Activated CD8-positive, alpha-beta memory T cell treated with anti-CD3 and anti-CD28 coated beads, Interleukin-2, amount 50 U/mL, for 48 hours (primary cell): Measurements from ENCODE around the gene CCDC92.

Source experiments
- DNase-seq: peaks from one replicate; pipeline ENCODE4 v3.0.0-alpha.2; 2020

Gene CCDC92

DNA sequence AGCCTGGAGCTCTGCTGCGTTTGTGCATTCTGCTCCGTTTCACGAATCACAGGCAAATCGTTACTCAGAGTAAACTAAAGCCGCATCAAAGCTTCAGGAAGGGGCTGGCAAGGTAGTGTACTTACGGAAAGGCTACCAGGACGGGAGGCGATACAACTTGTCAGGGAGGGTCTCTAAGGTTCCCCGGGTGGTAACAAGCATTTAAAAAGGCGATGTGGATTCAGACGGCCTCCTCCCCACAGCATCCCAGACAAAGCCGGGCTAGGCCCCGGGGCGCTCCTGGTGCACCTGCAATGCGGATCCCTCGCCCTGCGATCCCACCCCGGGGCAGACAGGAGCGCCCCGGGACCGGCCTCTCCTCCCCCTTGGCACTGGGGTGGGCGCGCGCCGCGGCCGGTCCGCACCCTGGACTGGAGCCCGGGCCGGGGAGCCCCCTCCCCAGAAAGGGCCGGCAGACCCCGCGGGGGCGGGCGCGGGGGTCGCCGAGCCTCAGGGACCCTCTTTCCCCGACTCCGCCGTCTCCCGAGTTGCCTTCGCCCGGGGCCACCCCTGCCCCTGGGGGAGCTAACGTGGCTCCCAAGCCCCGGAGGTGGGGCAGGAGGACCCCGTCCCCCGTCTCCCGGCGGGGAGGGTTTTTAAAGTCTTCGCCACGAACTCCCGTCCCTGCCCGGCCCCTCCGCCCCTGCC is 718 bp downstream of the CCDC92 start:
- peak; percentile 68 for DNase-seq

DNA sequence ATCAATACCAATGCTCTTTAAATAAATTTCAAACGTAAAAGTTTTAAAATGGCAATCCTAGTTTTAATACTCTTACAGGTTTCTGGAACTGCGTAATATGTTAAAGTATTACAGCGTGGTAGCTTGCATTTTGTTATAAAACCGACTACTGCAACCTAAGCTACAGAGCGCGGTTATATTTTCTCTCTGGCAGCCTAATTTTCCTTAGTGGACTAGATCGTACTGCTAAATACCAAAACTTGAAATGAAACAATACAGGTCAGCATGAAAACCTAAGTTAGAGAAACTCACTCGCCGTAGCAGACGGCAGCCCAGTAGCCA is 1.2 kb downstream of the CCDC92 start:
- DNase-seq = no peak

GRCh38 chr12:123967121-123967586 is 5.5 kb downstream of the CCDC92 start:
- no peak for DNase-seq

DNA sequence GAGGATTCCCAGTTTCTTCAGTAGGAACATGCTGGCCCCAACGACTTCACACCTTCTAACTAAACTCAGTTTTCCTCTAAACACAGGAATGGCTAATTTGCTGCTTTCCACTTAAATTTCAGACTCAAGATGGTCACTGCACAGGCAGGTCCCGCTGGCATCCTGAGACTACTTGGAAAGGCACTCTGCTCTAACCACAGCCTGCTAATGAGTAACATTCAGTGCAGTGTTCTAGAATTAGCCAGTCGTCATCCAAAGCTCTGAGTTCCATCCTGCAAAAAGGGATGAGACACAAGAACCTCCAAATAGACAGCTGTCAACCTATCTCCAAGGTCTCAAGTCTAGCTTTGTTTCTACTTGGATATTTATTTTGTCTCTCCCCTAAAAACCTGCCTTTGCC is 6.0 kb downstream of the CCDC92 start:
- no peak for DNase-seq

- DNase-seq = no peak
Observed at GRCh38 chr12:123965382-123965781, 7.2 kb downstream of the CCDC92 start.

- DNase-seq = no peak
Observed at GRCh38 chr12:123963821-123964220, 8.8 kb downstream of the CCDC92 start.

GRCh38 chr12:123962513-123962912 is 10.1 kb downstream of the CCDC92 start:
- no peak for DNase-seq

DNA sequence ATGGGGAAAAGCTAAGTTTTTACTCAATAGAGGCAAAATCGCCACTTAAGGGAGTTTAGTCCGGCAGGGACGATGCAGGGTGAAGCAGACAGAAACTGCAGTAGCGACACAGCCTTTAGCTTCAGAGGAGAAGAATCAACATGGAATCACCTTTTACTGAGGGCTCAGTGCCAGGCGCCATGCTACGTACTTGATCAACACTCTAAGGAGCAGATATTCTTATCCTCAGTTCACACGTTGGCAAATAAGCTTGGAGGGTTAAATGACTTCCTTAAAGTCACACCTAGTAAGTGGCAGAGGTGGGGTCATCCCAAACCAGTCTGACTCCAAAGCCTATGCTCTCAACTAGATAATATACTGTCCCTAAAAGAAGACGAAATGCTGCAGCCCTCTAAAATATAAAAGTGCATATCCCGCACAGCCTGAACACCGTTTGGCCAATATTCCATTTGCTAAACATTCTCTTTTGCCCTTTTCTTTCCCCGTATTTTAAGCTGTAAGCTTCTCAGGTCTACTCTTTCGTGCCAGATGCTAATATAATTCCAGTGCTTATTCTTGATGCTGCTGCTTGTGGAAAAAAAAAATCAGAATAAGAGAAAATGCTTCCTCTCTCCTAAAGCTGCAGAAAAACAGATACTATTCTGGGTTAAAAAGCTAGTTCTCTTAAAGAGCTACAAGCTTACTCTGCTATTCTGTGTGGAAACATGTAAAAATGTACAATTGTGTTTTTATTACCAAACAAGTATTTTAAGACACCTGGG is 10.9 kb downstream of the CCDC92 start:
- DNase-seq = no peak

DNA sequence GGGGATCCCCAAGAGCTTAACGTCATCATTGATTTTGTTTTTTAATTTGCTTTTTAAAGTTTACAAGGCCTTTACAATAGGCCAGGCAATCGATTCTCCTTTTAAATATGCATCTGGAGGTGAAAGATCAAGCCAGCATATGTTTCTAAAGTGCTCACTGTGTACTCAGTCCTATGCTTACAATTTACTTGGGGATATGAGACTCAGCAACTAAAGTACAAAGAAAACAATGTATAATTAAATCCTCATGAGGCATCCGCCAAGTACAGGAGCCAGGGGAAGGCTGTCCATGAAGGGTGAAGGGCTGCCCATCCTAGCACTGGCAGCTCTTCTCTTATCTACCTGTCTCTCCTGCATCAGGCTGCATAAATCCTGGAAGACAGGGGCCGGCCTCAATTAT is 11.8 kb downstream of the CCDC92 start:
- no peak for DNase-seq

GRCh38 chr12:123960029-123960735 is 12.4 kb downstream of the CCDC92 start:
- no peak for DNase-seq

GRCh38 chr12:123958876-123959275 is 13.8 kb downstream of the CCDC92 start:
- DNase-seq = no peak

DNA sequence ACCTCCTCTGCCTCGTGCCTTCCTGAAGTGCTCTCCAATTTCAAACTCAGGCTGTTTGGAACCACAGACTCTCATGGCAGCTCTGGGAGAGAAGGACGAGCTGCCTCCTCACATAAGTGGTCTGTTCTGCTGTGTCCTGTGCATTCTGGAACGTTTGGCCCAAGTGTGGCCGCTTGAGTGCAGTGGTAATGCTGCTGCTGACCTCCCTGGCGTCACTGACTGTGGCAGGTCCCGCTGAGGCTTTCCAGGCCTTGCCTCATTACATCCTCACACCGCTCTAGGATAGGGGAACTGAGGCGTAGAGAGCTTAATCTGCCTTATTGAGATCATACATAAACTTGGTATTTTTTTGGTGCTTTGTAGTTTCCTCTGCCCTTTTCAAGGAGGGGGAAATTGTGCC is 14.2 kb downstream of the CCDC92 start:
- no peak for DNase-seq

DNA sequence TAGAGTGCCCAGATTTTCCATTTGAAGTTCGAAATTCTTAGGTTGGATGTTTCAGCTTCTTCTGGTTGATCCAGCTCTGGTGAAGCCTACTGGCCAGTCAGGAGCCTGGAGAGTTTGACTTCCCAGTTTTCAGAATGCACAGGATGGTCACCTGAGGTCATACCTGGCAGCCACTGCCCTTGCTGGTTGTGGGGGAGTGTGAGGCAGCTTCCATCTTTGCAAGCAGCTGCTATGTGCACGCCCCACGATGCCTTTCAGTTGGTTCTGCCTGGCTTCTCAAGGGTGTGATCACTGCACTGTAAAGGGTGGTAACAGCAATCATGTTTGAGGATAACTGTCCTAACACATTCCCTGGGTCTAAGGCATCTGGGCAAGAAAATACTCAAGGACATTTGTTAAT is 15.4 kb downstream of the CCDC92 start:
- DNase-seq = no peak

- DNase-seq = no peak
Observed at GRCh38 chr12:123956249-123956648, 16.4 kb downstream of the CCDC92 start.

DNA sequence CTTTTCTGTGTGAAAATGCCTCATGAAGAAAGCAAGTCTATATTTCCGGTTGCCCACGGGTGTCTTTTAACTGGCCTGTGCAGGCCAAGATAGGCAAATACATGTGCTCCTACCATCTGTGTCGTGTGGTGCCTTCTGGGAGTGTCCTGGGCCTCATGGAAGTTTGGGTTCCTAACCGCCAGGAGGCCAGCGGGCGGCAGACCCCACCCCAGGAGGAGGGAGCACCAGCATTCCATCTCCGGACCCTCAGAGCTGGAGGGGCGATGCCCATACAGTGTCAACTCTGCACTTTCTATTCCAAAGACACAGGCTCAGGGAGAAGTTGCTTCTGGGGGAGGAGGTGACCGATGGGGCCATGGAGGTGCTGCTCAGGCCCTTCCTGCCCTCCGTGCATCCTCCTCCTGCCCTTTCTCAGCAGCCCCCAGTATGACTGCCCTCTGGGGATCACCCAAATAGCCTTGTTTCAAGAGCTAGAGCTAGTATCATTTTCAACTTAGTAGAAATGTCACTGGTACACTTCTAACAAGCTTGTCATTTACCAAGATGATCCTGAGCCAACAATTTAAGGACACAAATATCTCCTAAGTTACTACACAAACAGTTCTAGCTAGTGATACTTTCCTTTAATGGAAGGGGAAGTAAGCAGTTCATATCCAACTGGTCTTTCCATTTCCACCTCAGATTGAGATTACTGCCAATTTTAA is 17.8 kb downstream of the CCDC92 start:
- no peak for DNase-seq

DNA sequence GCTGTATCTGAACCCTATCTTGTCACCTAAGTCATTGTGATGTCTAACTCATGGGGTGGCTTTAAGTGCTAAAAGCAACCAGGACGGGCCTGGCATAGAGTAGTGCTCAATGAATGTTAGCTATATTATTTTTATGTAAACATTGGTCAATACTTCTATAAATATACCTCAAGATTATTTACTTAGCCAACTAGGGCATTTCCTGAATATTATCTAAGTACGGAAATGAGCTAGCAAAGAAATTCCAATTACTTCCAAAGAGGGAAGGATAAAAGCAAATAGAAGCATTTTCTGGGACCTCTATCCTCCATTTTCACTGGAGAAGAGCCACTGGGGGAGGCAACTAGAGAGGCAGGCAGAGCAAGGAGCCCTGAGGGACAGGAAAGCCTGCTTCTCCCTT is 20.6 kb downstream of the CCDC92 start:
- DNase-seq = no peak

GRCh38 chr12:123951467-123951866 is 21.2 kb downstream of the CCDC92 start:
- no peak for DNase-seq

- no peak for DNase-seq
Observed at GRCh38 chr12:123950476-123951349, 21.9 kb downstream of the CCDC92 start.

DNA sequence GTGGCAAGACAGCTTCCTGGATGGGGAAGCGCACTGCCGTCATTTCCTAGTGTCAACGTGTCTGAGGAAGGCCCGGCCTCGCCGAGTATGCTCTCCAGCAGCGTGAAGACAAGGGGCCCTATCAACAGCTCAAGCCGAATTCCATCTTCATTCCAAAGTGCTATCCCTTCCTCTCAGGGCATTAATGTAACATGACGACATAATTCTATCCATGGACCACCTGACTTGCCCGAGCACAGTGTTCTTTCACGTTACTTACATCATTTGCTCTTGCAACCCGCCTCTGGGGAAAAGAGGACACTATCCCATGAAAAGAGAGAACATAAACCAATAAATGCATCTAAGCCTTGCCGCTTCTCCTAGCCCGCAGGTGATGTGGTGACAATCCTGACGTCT is 22.9 kb downstream of the CCDC92 start:
- no peak for DNase-seq

- no peak for DNase-seq
Observed at GRCh38 chr12:123948796-123949769, 23.5 kb downstream of the CCDC92 start.

DNA sequence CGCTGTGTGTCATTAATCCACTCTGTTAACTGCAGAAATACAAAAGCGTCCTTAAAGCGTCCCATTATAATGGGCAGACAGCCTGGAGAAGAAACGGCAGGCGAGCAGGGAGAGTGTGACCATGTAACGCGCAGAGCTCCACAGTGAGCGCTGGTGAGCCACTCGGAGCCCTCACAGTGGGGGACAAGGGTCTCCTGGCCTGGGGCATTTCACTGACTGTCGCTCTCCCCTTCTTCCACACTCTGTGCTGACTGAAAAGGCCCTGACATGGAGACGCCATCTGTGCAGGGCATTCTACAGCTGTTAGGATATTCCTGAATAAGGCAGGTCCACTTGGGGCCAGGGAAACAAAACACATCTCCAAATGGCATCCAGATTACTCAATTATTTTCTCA is 24.2 kb downstream of the CCDC92 start:
- no peak for DNase-seq
